K562 (cell line): ENCODE results near the gene HES5. TPM values are rescaled to one million over a fixed set of nuclear protein-coding genes. Genes with fewer than 3 reads are reported as not detected.

Experiments
- BRF1 ChIP-seq: IDR thresholded peaks from 3 replicates; pipeline ENCODE4 v1.6.1; 2011; ENCODE audit warnings: borderline replicate concordance, mild to moderate bottlenecking; ENCODE audit not compliant: insufficient read length; ENCODE audit errors: extremely low read depth
- CAMTA2 ChIP-seq: fragments of 250-450 bp; sonication (Bioruptor Pico); conservative IDR thresholded peaks from 2 replicates; pipeline ENCODE4 v1.5.1; 2022
- CC2D1A ChIP-seq: fragments of 450-650 bp; IDR thresholded peaks from 2 replicates; pipeline ENCODE4 v1.6.1; 2017; ENCODE audit warnings: mild to moderate bottlenecking
- CHAMP1 ChIP-seq: fragments of 450-650 bp; IDR thresholded peaks from 2 replicates; pipeline ENCODE4 v1.6.1; 2016; ENCODE audit warnings: mild to moderate bottlenecking
- CREBBP ChIP-seq: IDR thresholded peaks from one replicate; pipeline ENCODE4 v1.6.1; 2012; ENCODE audit warnings: low read depth, mild to moderate bottlenecking, control low read depth, inconsistent platforms, low read length
- ETV5 ChIP-seq: sonication (generic); formaldehyde crosslinking; IDR thresholded peaks from 2 replicates; pipeline ENCODE4 v1.4.0; 2020; ENCODE audit warnings: low read depth, mild to moderate bottlenecking, missing genetic modification reagents
- FOXK2 ChIP-seq, 2 experiments: fragments of 450-650 bp; IDR thresholded peaks in 1 of 2; conservative IDR thresholded peaks in 1 of 2; 2 replicates each; pipeline ENCODE4 v1.6.1; 2016; ENCODE audit warnings: low read depth in 2 of 2, mild to moderate bottlenecking in 1 of 2
- IFI16 ChIP-seq: fragments of 250-450 bp; sonication (Bioruptor Pico); IDR thresholded peaks from 2 replicates; pipeline ENCODE4 v2.1.2; 2022; ENCODE audit warnings: mild to moderate bottlenecking, inconsistent platforms
- NR2F6 ChIP-seq: fragments of 450-650 bp; formaldehyde crosslinking; IDR thresholded peaks from 2 replicates; pipeline ENCODE4 v1.4.0; 2020; ENCODE audit warnings: mild to moderate bottlenecking
- RHOXF2B ChIP-seq: fragments of 250-450 bp; sonication (Bioruptor Pico); conservative IDR thresholded peaks from 2 replicates; pipeline ENCODE4 v1.5.1; 2021
- TAF15 ChIP-seq: fragments of 200-400 bp; formaldehyde crosslinking; IDR thresholded peaks from 2 replicates; pipeline ENCODE4 v1.6.1; 2017; ENCODE audit warnings: mild to moderate bottlenecking, low read depth, low read length, moderate library complexity
- TEAD4 ChIP-seq, 2 experiments: sonication (generic) in 1 of 2; formaldehyde crosslinking in 1 of 2; IDR thresholded peaks; 2 replicates each; pipeline versions ENCODE4 v1.6.1 to v1.8.0; 2012 to 2022; ENCODE audit warnings: borderline replicate concordance in 1 of 2, inconsistent platforms in 1 of 2, low read length in 1 of 2, mild to moderate bottlenecking in 1 of 2, missing genetic modification reagents in 1 of 2
- VEZF1 ChIP-seq: fragments of 200-800 bp; sonication (Bioruptor generic); IDR thresholded peaks from 2 replicates; pipeline ENCODE4 v1.6.1; 2017; ENCODE audit warnings: missing genetic modification characterization, missing compliant biosample characterization
- YY1 ChIP-seq, 3 experiments: IDR thresholded peaks; 2 replicates each; pipeline ENCODE4 v1.6.1; 2011; ENCODE audit warnings: low read length in 2 of 3, mild to moderate bottlenecking in 2 of 3, moderate library complexity in 2 of 3, borderline replicate concordance in 1 of 3, control low read depth in 1 of 3, low read depth in 1 of 3; ENCODE audit not compliant: insufficient read depth in 3 of 3, insufficient replicate concordance in 2 of 3, control insufficient read depth in 1 of 3, insufficient read length in 1 of 3; ENCODE audit errors: extremely low read depth in 1 of 3
- ZBTB26 ChIP-seq: fragments of 450-650 bp; formaldehyde crosslinking; IDR thresholded peaks from 2 replicates; pipeline ENCODE4 v1.4.0; 2022; ENCODE audit warnings: missing genetic modification characterization
- ZBTB43 ChIP-seq: sonication (generic); formaldehyde crosslinking; IDR thresholded peaks from 2 replicates; pipeline ENCODE4 v1.8.0; 2023; ENCODE audit warnings: mild to moderate bottlenecking, missing genetic modification reagents
- ZC3H4 ChIP-seq: sonication (generic); formaldehyde crosslinking; IDR thresholded peaks from 2 replicates; pipeline ENCODE4 v1.9.0; 2021; ENCODE audit warnings: missing genetic modification reagents, borderline replicate concordance
- ZFP30 ChIP-seq: fragments of 250-450 bp; sonication (Bioruptor Pico); IDR thresholded peaks from 2 replicates; pipeline ENCODE4 v1.8.0; 2022; ENCODE audit warnings: moderate library complexity, mild to moderate bottlenecking, inconsistent platforms, borderline replicate concordance
- ZNF395 ChIP-seq: fragments of 200-800 bp; sonication (Bioruptor generic); IDR thresholded peaks from 2 replicates; pipeline ENCODE4 v1.6.1; 2017; ENCODE audit warnings: missing genetic modification characterization, missing compliant biosample characterization
- polyA plus RNA-seq, 8 experiments: library from polyadenylated mRNA; depleted of rRNA in 4 of 8; stranded (reverse) in 5 of 8; unstranded in 3 of 8; fragments of >200 nt; fragmentation: Nextera tagmentation in 2 of 8; fragmentation: Illumina TruSeq in 1 of 8; extraction: Ambion mirVana in 2 of 8; extraction: Trizol in 1 of 8; gene quantifications; 2 replicates each; pipeline versions ENCODE4 v1.2.1 to v1.2.3, GENCODE V29; 2011 to 2014; ENCODE audit warnings: inconsistent platforms in 1 of 8, missing spikeins in 1 of 8
- total RNA-seq, 7 experiments: library from RNA; depleted of rRNA in 6 of 7; stranded (reverse); fragments of >200 nt in 6 of 7; fragmentation: Illumina TruSeq in 2 of 7; extraction: Trizol in 2 of 7; gene quantifications; 2 replicates each; pipeline versions ENCODE4 v1.2.1 to v1.2.3, GENCODE V29; 2011 to 2021; ENCODE audit warnings: low replicate concordance in 1 of 7

The HES5 gene
- total and polyA plus RNA-seq, 9 of the 15 experiments (the other 6 are each of a cell fraction or from before 2014, with no cell fraction given), result not detected

- TF ChIP-seq VEZF1 (CRISPR knock-in tag) (no peak; the same call in 1 of the 2 replicates), IFI16 (CRISPR knock-in tag) (no peak), TAF15 (no peak), CHAMP1 (no peak), ZBTB43 (CRISPR knock-in tag) (0 out of 2 replicates have a peak, but pooled peaks have one; percentile 54), FOXK2 (conservative IDR thresholded peaks at IDR 0.05 in 1 of 2, IDR thresholded peaks at IDR 0.05 in 1 of 2; ENCODE audit: low read depth in 2 of 2) (0 out of 4 replicates have a peak, but pooled peaks of 1 of the 2 experiments have one; percentile 40), RHOXF2B (CRISPR knock-in tag) (no peak), NR2F6 (CRISPR knock-in tag) (no peak), ZBTB26 (CRISPR knock-in tag) (no peak), ZNF395 (no peak), CREBBP (no peak), ZC3H4 (no peak), ZFP30 (no peak), TEAD4 (IDR thresholded peaks at IDR 0.05; ENCODE audit: low read length) (no peak), TEAD4 (CRISPR knock-in tag; IDR thresholded peaks at IDR 0.05; ENCODE audit: borderline replicate concordance) (no peak), CC2D1A (peak; percentile 78), CAMTA2 (CRISPR knock-in tag) (no peak), BRF1 (no peak), YY1 (IDR thresholded peaks at IDR 0.05; ENCODE audit: borderline replicate concordance in 1 of 3, control insufficient read depth in 1 of 3, extremely low read depth in 1 of 3, insufficient read depth in 3 of 3, insufficient read length in 1 of 3, insufficient replicate concordance in 2 of 3, low read depth in 1 of 3, low read length in 2 of 3) (no peak), ETV5 (CRISPR knock-in tag) (no peak)
Observed at GRCh38 chr1:2541619-2542245, 11.7 kb upstream of the HES5 start (continued).
